Heart left ventricle (tissue), 13 donors: ENCODE data around the gene EEF1A2.

Experiments
- CTCF ChIP-seq, 12 donors: fragments of 200-600 bp; sonication (generic) in 4 of 12; IDR thresholded peaks; one replicate each; pipeline versions ENCODE4 v1.5.0 to v1.8.0; 2018 to 2022; ENCODE audit warnings: antibody characterized with exemption in 12 of 12, mild to moderate bottlenecking in 5 of 12
- POLR2A ChIP-seq, 2 donors: fragments of 450-650 bp; IDR thresholded peaks; one replicate each; pipeline ENCODE4 v1.6.1; 2017; ENCODE audit warnings: antibody characterized with exemption in 2 of 2, mild to moderate bottlenecking in 2 of 2, moderate library complexity in 2 of 2
- donor health status: ischemic (EF 13 %, LVEDD 7.1; RV severe dilation, severe dysfunction).
- donor health status: DM: no; HTN: yes; CAD: no.
- donor health status: DM: no; HTN: no; CAD: no.
- donor health status: ischemic (EF 25% LVEDD 6.9; RV normal size, moderate dysfunction).
- donor health status: ischemic (EF 25% LVEDD 5.7; RV mildly dilated, moderate dysfunction).
- donor health status: ischemic (EF 35%, LVEDD 5.7; RV mildly dilated, moderate dysfunction).
- donor health status: nonischemic (EF 11% LVEDD 7.7; RV severe dilation, severe dysfunction).
- donor health status: DM: yes; HTN: yes; CAD: no.
- donor health status: PGD.
- donor health status: ischemic (EF 29% LVEDD 5.4; RV normal size, mild dysfunction).
- donor health status: nonischemic (EF 23%, LVEDD 6.1; RV moderate dilation, normal function).

- TF ChIP-seq CTCF (IDR thresholded peaks at IDR 0.05), result no peak
- no peak for TF ChIP-seq POLR2A (IDR thresholded peaks at IDR 0.05)
Observed at GRCh38 chr20:63495167-63495720, 3.6 kb downstream of the EEF1A2 start.
